GM12872 (cell line): ENCODE measurements around the gene KCNMA1.

ENCODE experiments used
- TF ChIP-seq, protein P1 (sequence below): IDR thresholded peaks from 3 replicates; pipeline ENCODE4 v1.5.1; 2011; ENCODE audit warnings: low read depth, mild to moderate bottlenecking, low read length, moderate library complexity; ENCODE audit not compliant: insufficient read depth

KCNMA1 gene

GRCh38 chr10:76992467-76992866, 645.1 kb downstream of the KCNMA1 start:
- TF ChIP-seq, protein P1, sequence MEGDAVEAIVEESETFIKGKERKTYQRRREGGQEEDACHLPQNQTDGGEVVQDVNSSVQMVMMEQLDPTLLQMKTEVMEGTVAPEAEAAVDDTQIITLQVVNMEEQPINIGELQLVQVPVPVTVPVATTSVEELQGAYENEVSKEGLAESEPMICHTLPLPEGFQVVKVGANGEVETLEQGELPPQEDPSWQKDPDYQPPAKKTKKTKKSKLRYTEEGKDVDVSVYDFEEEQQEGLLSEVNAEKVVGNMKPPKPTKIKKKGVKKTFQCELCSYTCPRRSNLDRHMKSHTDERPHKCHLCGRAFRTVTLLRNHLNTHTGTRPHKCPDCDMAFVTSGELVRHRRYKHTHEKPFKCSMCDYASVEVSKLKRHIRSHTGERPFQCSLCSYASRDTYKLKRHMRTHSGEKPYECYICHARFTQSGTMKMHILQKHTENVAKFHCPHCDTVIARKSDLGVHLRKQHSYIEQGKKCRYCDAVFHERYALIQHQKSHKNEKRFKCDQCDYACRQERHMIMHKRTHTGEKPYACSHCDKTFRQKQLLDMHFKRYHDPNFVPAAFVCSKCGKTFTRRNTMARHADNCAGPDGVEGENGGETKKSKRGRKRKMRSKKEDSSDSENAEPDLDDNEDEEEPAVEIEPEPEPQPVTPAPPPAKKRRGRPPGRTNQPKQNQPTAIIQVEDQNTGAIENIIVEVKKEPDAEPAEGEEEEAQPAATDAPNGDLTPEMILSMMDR, result no peak

DNA sequence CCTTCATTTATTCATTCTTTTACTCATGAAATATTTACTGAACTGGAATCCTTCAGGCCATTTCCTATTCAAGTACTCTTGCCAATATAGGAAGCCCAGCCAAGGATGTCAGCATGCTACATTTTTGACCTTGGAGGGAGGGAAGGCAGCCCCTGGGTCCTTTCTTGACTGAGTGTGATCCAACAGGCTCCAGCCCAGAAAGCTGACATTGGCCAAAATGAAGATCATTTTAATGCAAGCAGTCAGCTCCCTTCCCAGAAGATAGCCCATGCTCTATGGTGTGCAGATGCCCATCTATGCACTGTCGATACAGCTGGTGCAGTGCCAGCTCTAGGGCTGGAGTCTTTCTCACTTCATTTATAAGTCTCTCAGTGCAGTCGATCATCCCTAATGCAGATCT, 646.0 kb downstream of the KCNMA1 start:
- TF ChIP-seq, protein P1, result no peak

GRCh38 chr10:76990561-76990960, 647.0 kb downstream of the KCNMA1 start:
- TF ChIP-seq, protein P1, result no peak

- TF ChIP-seq, protein P1, result peak; percentile 92
Measured at GRCh38 chr10:76984559-76985443, 652.8 kb downstream of the KCNMA1 start.

- TF ChIP-seq, protein P1, result no peak
Measured at GRCh38 chr10:76983624-76984023, 654.0 kb downstream of the KCNMA1 start.

DNA sequence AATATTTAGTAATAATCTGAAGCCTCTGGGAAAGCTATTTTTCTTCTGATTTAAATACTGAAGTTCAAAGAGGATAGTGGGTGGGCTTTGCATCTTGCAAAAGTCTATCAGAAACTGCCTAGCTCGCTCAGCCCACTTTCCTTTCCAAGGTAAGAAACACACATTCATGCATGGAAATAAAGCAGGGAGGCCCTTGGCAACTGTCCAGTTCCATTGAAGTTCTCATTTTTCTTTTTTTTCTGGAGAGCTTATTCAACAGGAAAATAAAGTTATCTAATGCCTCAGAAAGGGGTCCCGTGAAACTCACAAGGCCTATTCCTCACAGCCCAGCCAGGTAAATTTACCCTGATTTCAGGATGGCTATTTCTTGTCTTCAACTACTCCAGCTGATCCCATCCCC, 654.9 kb downstream of the KCNMA1 start:
- TF ChIP-seq, protein P1, result no peak

DNA sequence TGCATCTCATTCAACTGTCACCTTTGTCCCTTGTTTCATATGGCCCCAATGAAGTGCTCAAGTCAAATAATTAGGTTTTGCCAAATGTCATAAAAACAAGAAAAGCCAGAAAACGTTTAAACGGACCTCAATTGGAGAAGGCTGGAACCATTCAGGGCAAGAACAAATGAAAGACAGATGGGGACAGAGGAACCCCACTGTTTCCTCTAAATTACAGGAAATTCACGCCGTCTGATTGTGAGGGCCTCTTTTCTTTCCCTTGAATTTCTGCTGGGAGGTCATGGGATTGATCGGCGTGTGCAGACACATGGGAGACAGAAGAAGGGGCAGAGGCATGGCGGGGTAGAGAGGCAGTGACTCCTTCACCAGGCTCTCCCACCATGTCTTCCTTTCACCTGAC, 656.4 kb downstream of the KCNMA1 start:
- TF ChIP-seq, protein P1, result no peak
